C4-2B (cell line): ENCODE data around the gene DGKB.

Experiments
- ZFX ChIP-seq: fragments of 450-650 bp; IDR thresholded peaks from 2 replicates; pipeline ENCODE4 v1.6.1; 2017
- TF ChIP-seq, protein P1 (sequence below): fragments of 450-650 bp; conservative IDR thresholded peaks from 2 replicates; pipeline ENCODE4 v1.5.1; 2017; ENCODE audit warnings: mild to moderate bottlenecking

DNA sequence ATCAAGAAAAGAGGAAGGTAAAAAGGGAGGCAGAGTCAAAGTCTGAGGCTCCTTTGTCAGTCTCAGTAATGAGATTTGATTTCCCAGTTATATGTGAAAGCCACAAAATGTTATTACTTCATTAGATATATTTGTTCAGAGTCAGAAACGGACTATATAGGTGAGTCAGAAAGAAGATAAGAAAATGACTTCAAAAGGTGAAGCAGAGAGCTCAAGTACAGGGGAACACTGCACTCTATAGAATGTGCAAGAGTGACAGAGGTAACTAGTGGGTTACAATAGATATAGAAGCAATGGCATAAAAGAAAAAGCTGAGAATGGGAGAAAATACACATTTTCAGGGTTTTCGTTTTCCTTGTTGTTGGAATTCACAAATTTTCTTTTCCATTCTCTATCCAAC lies 43.3 kb downstream of the DGKB start:
- TF ChIP-seq, protein P1, sequence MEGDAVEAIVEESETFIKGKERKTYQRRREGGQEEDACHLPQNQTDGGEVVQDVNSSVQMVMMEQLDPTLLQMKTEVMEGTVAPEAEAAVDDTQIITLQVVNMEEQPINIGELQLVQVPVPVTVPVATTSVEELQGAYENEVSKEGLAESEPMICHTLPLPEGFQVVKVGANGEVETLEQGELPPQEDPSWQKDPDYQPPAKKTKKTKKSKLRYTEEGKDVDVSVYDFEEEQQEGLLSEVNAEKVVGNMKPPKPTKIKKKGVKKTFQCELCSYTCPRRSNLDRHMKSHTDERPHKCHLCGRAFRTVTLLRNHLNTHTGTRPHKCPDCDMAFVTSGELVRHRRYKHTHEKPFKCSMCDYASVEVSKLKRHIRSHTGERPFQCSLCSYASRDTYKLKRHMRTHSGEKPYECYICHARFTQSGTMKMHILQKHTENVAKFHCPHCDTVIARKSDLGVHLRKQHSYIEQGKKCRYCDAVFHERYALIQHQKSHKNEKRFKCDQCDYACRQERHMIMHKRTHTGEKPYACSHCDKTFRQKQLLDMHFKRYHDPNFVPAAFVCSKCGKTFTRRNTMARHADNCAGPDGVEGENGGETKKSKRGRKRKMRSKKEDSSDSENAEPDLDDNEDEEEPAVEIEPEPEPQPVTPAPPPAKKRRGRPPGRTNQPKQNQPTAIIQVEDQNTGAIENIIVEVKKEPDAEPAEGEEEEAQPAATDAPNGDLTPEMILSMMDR: no peak
- TF ChIP-seq ZFX: no peak
